Panc1 (cell line): ENCODE measurements around the gene ZDHHC13.

ENCODE experiments used
- CTCF ChIP-seq: fragments of 450-650 bp; IDR thresholded peaks from 2 replicates; pipeline ENCODE4 v1.5.1; 2017; ENCODE audit warnings: mild to moderate bottlenecking
- POLR2AphosphoS5 ChIP-seq: IDR thresholded peaks from 2 replicates; pipeline ENCODE4 v1.6.1; 2012; ENCODE audit warnings: mild to moderate bottlenecking, low read depth, low read length, moderate library complexity
- REST ChIP-seq, 2 experiments: IDR thresholded peaks; 2 replicates each; pipeline ENCODE4 v1.6.1; 2011 to 2012; ENCODE audit warnings: low read depth in 2 of 2, control low read depth in 1 of 2, low read length in 1 of 2, mild to moderate bottlenecking in 1 of 2, moderate library complexity in 1 of 2; ENCODE audit not compliant: insufficient read depth in 1 of 2
- SIN3A ChIP-seq: IDR thresholded peaks from 2 replicates; pipeline ENCODE4 v1.6.1; 2012; ENCODE audit warnings: low read depth, mild to moderate bottlenecking, low read length, moderate library complexity, borderline replicate concordance; ENCODE audit not compliant: insufficient read depth

GRCh38 chr11:19116971-19117759 lies at the start of gene ZDHHC13:
- TF ChIP-seq CTCF, result peak; percentile 77
- TF ChIP-seq POLR2AphosphoS5, result peak; percentile 64
- TF ChIP-seq REST (IDR thresholded peaks at IDR 0.05; ENCODE audit: insufficient read depth in 1 of 2, low read depth in 2 of 2, low read length in 1 of 2), result no peak
- TF ChIP-seq SIN3A, result no peak
